Measurements from ENCODE around the gene SFMBT1.
A peak's percentile ranks its signal among the peaks of the same experiment; 100 is the strongest.

Gene SFMBT1

GRCh38 chr3:52967398-52967797 lies 78.5 kb downstream of the SFMBT1 start:
- Histone ChIP-seq H4K20me1 (ENCODE audit: insufficient read depth, low read length) (peaks cover 18% of the 10 kb centered on the region), H3K9me3 (ENCODE audit: insufficient read depth, low read length, severe bottlenecking) (no peaks in the 10 kb centered on the region), H3K27ac (ENCODE audit: low read length) (no peak overlapping the region), H3K9ac (ENCODE audit: low read depth, low read length) (no peak overlapping the region), H2AFZ (ENCODE audit: low read depth, low read length) (no peak overlapping the region), H3K36me3 (ENCODE audit: insufficient read depth, low read length) (peaks cover 43% of the 10 kb centered on the region), H3K4me2 (ENCODE audit: insufficient read depth, low read length) (no peak overlapping the region), H3K4me3 (ENCODE audit: low read depth in 1 of 2, low read length in 2 of 2) (no peak overlapping the region), H3K4me1 (ENCODE audit: insufficient read depth, low read length) (no peaks in the 10 kb centered on the region), H3K27me3 (ENCODE audit: insufficient read depth, low read length, poor library complexity) (no peaks in the 10 kb centered on the region), H3K79me2 (ENCODE audit: insufficient read depth, low read length) (peaks cover 59% of the 10 kb centered on the region)
- ATAC-seq (ENCODE audit: insufficient read depth, low read depth), result no peak
- no peak for DNase-seq
- TF ChIP-seq, protein P1, sequence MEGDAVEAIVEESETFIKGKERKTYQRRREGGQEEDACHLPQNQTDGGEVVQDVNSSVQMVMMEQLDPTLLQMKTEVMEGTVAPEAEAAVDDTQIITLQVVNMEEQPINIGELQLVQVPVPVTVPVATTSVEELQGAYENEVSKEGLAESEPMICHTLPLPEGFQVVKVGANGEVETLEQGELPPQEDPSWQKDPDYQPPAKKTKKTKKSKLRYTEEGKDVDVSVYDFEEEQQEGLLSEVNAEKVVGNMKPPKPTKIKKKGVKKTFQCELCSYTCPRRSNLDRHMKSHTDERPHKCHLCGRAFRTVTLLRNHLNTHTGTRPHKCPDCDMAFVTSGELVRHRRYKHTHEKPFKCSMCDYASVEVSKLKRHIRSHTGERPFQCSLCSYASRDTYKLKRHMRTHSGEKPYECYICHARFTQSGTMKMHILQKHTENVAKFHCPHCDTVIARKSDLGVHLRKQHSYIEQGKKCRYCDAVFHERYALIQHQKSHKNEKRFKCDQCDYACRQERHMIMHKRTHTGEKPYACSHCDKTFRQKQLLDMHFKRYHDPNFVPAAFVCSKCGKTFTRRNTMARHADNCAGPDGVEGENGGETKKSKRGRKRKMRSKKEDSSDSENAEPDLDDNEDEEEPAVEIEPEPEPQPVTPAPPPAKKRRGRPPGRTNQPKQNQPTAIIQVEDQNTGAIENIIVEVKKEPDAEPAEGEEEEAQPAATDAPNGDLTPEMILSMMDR (IDR thresholded peaks at IDR 0.05; ENCODE audit: borderline replicate concordance, extremely low read depth, low read length, poor library complexity, severe bottlenecking), result no peak
- no peak for TF ChIP-seq EZH2 (IDR thresholded peaks at IDR 0.05; ENCODE audit: borderline replicate concordance, low read depth, low read length, severe bottlenecking)

GRCh38 chr3:52962160-52962559 lies 83.7 kb downstream of the SFMBT1 start:
- DNase-seq, result no peak
- peaks cover 9% of the 10 kb centered on the region; the same call in 1 of the 2 replicates for H4K20me1 ChIP-seq (ENCODE audit: insufficient read depth, low read length)
- H3K27me3 ChIP-seq (ENCODE audit: insufficient read depth, low read length, poor library complexity), result no peaks in the 10 kb centered on the region
- no peak overlapping the region for H3K27ac ChIP-seq (ENCODE audit: low read length)
- H3K4me3 ChIP-seq (ENCODE audit: low read depth in 1 of 2, low read length in 2 of 2), result no peak overlapping the region
- no peak overlapping the region for H3K4me2 ChIP-seq (ENCODE audit: insufficient read depth, low read length)
- no peak for ATAC-seq (ENCODE audit: insufficient read depth, low read depth)
- H3K36me3 ChIP-seq (ENCODE audit: insufficient read depth, low read length), result peaks cover 38% of the 10 kb centered on the region
- no peaks in the 10 kb centered on the region for H3K4me1 ChIP-seq (ENCODE audit: insufficient read depth, low read length)
- H3K9ac ChIP-seq (ENCODE audit: low read depth, low read length), result no peak overlapping the region
- H3K9me3 ChIP-seq (ENCODE audit: insufficient read depth, low read length, severe bottlenecking), result no peaks in the 10 kb centered on the region
- H3K79me2 ChIP-seq (ENCODE audit: insufficient read depth, low read length), result peaks cover 55% of the 10 kb centered on the region
- no peak overlapping the region for H2AFZ ChIP-seq (ENCODE audit: low read depth, low read length)
- TF ChIP-seq, protein P1 (IDR thresholded peaks at IDR 0.05; ENCODE audit: borderline replicate concordance, extremely low read depth, low read length, poor library complexity, severe bottlenecking), result no peak
- no peak for TF ChIP-seq EZH2 (IDR thresholded peaks at IDR 0.05; ENCODE audit: borderline replicate concordance, low read depth, low read length, severe bottlenecking)

GRCh38 chr3:52959773-52960172 lies 86.1 kb downstream of the SFMBT1 start:
- Histone ChIP-seq H3K27me3 (ENCODE audit: insufficient read depth, low read length, poor library complexity) (no peaks in the 10 kb centered on the region), H3K4me3 (ENCODE audit: low read depth in 1 of 2, low read length in 2 of 2) (no peak overlapping the region), H3K9ac (ENCODE audit: low read depth, low read length) (no peak overlapping the region), H2AFZ (ENCODE audit: low read depth, low read length) (no peak overlapping the region), H3K27ac (ENCODE audit: low read length) (no peak overlapping the region), H3K36me3 (ENCODE audit: insufficient read depth, low read length) (peaks cover 28% of the 10 kb centered on the region), H3K4me2 (ENCODE audit: insufficient read depth, low read length) (no peak overlapping the region), H3K9me3 (ENCODE audit: insufficient read depth, low read length, severe bottlenecking) (no peaks in the 10 kb centered on the region), H3K79me2 (ENCODE audit: insufficient read depth, low read length) (peaks cover 69% of the 10 kb centered on the region), H4K20me1 (ENCODE audit: insufficient read depth, low read length) (peaks cover 12% of the 10 kb centered on the region; the same call in 1 of the 2 replicates), H3K4me1 (ENCODE audit: insufficient read depth, low read length) (no peaks in the 10 kb centered on the region)
- DNase-seq (no peak), ATAC-seq (ENCODE audit: insufficient read depth, low read depth) (0 out of 3 replicates have a peak, but pooled peaks have one; percentile 33)
- no peak for TF ChIP-seq EZH2 (IDR thresholded peaks at IDR 0.05; ENCODE audit: borderline replicate concordance, low read depth, low read length, severe bottlenecking)
- TF ChIP-seq, protein P1 (IDR thresholded peaks at IDR 0.05; ENCODE audit: borderline replicate concordance, extremely low read depth, low read length, poor library complexity, severe bottlenecking), result peak; percentile 9

- H3K4me3 ChIP-seq (ENCODE audit: low read depth in 1 of 2, low read length in 2 of 2), result no peak overlapping the region
- H3K4me1 ChIP-seq (ENCODE audit: insufficient read depth, low read length), result no peaks in the 10 kb centered on the region
- H4K20me1 ChIP-seq (ENCODE audit: insufficient read depth, low read length), result no peaks in the 10 kb centered on the region
- ATAC-seq (ENCODE audit: insufficient read depth, low read depth) (no peak), DNase-seq (no peak)
- peaks cover 52% of the 10 kb centered on the region for H3K36me3 ChIP-seq (ENCODE audit: insufficient read depth, low read length)
- no peak overlapping the region for H2AFZ ChIP-seq (ENCODE audit: low read depth, low read length)
- no peak overlapping the region for H3K9ac ChIP-seq (ENCODE audit: low read depth, low read length)
- H3K9me3 ChIP-seq (ENCODE audit: insufficient read depth, low read length, severe bottlenecking), result no peaks in the 10 kb centered on the region
- TF ChIP-seq, protein P1 (IDR thresholded peaks at IDR 0.05; ENCODE audit: borderline replicate concordance, extremely low read depth, low read length, poor library complexity, severe bottlenecking), result no peak
- no peak for TF ChIP-seq EZH2 (IDR thresholded peaks at IDR 0.05; ENCODE audit: borderline replicate concordance, low read depth, low read length, severe bottlenecking)
- H3K27me3 ChIP-seq (ENCODE audit: insufficient read depth, low read length, poor library complexity), result no peaks in the 10 kb centered on the region
- H3K4me2 ChIP-seq (ENCODE audit: insufficient read depth, low read length), result no peak overlapping the region
- no peak overlapping the region for H3K27ac ChIP-seq (ENCODE audit: low read length)
- no peaks in the 10 kb centered on the region for H3K79me2 ChIP-seq (ENCODE audit: insufficient read depth, low read length)
These were observed 106.3 kb downstream of the SFMBT1 start for GRCh38 chr3:52939600-52939999.

All from DND-41 (cell line).